Measurements from ENCODE around the gene ZFYVE21. TPM values are rescaled to one million over a fixed set of nuclear protein-coding genes. Genes with fewer than 3 reads are reported as not detected.

Gene ZFYVE21
- total RNA-seq, 6 donors from 2014 or later, result 29.3 to 92.1 (median 65.5) TPM

DNA sequence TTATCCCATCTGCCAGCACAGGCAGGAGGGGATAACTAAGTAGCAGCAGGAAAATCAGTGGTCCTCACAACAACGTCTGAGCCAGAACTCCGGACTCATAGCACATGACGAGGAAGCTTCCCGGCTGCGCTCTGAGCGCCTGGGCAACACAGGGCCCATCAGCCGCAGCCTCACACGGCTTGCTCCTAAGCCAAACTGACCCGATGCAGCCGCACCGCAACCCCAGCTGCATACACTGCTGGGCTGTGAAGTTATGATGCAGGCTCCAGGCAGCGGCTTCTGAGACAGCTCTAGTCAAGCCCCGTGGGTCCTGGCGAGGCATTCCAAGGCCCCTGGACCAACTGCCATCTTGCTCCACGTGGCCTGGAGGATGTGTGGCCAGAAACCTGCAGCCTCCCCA, 28.1 kb downstream of the ZFYVE21 start:
- Histone ChIP-seq H3K27ac (no peak overlapping the region), H3K4me3 (no peak overlapping the region), H3K9me3 (no peaks in the 10 kb centered on the region), H3K27me3 (no peaks in the 10 kb centered on the region), H3K36me3 (peaks cover 14 to 95% (median 66%) of the 10 kb centered on the region in 4 donors), H3K4me1 (no peaks in the 10 kb centered on the region)
- WGBS, 2 donors, result 89 to 93% methylated on average over 9 to 15 of the region's 15 CpGs
- ATAC-seq (ENCODE audit: low FRiP score in 2 of 2) (no peak), DNase-seq (no peak)
- no peak for TF ChIP-seq EP300 (IDR thresholded peaks at IDR 0.05)
- TF ChIP-seq POLR2AphosphoS5 (IDR thresholded peaks at IDR 0.05), result no peak
- no peak for TF ChIP-seq POLR2A (IDR thresholded peaks at IDR 0.05)
- TF ChIP-seq, protein P1, sequence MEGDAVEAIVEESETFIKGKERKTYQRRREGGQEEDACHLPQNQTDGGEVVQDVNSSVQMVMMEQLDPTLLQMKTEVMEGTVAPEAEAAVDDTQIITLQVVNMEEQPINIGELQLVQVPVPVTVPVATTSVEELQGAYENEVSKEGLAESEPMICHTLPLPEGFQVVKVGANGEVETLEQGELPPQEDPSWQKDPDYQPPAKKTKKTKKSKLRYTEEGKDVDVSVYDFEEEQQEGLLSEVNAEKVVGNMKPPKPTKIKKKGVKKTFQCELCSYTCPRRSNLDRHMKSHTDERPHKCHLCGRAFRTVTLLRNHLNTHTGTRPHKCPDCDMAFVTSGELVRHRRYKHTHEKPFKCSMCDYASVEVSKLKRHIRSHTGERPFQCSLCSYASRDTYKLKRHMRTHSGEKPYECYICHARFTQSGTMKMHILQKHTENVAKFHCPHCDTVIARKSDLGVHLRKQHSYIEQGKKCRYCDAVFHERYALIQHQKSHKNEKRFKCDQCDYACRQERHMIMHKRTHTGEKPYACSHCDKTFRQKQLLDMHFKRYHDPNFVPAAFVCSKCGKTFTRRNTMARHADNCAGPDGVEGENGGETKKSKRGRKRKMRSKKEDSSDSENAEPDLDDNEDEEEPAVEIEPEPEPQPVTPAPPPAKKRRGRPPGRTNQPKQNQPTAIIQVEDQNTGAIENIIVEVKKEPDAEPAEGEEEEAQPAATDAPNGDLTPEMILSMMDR (IDR thresholded peaks at IDR 0.05), result no peak

DNA sequence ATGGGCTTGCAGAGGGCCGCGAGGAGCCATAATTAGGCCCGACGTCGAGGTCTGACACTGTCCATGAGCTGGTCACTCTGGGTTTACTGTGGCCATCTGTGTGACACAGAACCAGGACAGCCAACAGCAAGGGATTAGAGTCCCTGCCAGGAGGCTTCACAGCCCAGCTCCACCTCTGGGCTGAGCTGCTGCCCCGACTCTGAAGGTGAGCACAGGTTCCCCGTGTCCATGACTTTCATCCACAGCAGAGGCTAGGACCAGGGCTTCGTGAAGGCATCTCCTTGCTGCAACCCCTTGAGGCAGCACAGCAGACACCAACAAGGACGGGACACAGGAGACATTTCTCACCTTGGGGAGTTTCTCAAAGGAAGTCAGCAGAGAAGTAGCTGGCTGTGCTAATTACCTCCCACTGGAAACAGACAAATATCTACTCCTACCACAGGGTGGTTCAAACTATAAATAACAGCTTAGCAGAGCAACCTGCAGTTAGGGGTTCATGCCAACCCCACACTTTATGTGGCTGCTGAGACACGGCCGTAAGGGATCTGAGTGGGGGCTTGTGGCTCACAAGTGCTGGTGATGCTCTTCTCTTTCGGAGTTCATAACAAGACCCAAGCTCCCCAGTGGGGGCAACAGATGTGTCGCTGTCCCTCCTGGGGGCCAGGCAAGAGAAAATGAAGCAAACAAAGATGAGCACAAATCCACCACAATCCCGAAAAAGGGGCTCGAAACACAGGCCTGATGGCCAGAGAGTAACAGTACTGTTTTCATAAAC, 29.2 kb downstream of the ZFYVE21 start:
- no peak overlapping the region for H3K4me3 ChIP-seq
- no peaks in the 10 kb centered on the region for H3K27me3 ChIP-seq
- WGBS, 2 donors, result 84 to 95% methylated on average over 12 to 14 of the region's 15 CpGs
- H3K9me3 ChIP-seq, result no peaks in the 10 kb centered on the region
- no peak overlapping the region for H3K27ac ChIP-seq
- DNase-seq, result no peak
- H3K36me3 ChIP-seq, result peaks cover 14 to 95% (median 63%) of the 10 kb centered on the region in 4 donors
- no peak for TF ChIP-seq POLR2A (IDR thresholded peaks at IDR 0.05)
- TF ChIP-seq POLR2AphosphoS5 (IDR thresholded peaks at IDR 0.05), result no peak
- no peak for TF ChIP-seq EP300 (IDR thresholded peaks at IDR 0.05)
- TF ChIP-seq, protein P1 (IDR thresholded peaks at IDR 0.05), result no peak
- ATAC-seq (ENCODE audit: low FRiP score in 2 of 2), result no peak
- H3K4me1 ChIP-seq, result no peaks in the 10 kb centered on the region

DNA sequence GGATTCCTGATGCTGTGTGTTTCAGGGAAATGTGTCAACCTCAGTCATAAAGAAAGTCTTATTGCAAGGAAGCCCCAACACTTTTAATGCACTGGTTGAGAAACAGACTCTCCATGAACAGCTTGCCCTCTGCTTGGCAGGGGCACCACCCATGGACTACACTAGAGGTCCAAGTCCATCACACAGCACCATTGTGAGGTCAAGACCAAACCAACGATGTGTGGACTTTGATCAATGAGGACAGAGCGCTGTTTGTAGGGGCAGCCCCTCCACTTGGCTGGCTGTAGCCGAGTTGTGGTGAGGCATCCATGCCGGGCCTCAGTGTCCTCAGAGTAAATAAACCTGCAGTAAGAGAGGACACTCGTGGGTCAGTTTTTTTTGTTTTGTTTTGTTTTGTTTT, 29.8 kb downstream of the ZFYVE21 start:
- no peaks in the 10 kb centered on the region for H3K27me3 ChIP-seq
- H3K4me3 ChIP-seq, result no peak overlapping the region
- WGBS, 2 donors, result 78 to 79% methylated on average over 5 of the region's 5 CpGs
- no peak overlapping the region for H3K27ac ChIP-seq
- H3K36me3 ChIP-seq, result peaks cover 10 to 93% (median 60%) of the 10 kb centered on the region in 4 donors
- no peak for DNase-seq
- no peaks in the 10 kb centered on the region for H3K9me3 ChIP-seq
- no peaks in the 10 kb centered on the region for H3K4me1 ChIP-seq
- TF ChIP-seq POLR2AphosphoS5 (IDR thresholded peaks at IDR 0.05), result no peak
- TF ChIP-seq, protein P1 (IDR thresholded peaks at IDR 0.05), result no peak
- TF ChIP-seq EP300 (IDR thresholded peaks at IDR 0.05), result no peak
- no peak for TF ChIP-seq POLR2A (IDR thresholded peaks at IDR 0.05)
- ATAC-seq (ENCODE audit: low FRiP score in 2 of 2), result no peak

DNA sequence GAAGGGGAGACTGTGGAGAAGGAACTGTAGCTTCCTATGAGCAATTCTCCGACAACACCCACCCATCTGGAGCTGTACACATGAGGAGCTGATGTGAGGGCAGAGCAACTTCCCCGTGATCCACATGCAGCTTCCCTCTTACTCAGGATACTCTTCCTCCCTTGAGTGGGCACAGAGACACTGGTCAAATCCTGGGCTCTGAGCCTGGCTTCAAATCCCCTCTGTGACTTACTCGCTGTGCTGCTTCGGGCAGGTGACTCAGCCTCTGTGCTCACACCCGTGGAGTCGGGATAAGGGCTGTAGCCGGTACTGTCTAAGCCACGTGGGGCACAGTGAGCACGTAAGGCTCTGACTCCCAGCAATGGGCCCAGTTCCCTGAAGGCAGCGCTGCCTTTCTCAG, 31.1 kb downstream of the ZFYVE21 start:
- H3K4me1 ChIP-seq, result no peaks in the 10 kb centered on the region
- H3K27me3 ChIP-seq, result no peaks in the 10 kb centered on the region
- H3K27ac ChIP-seq, result no peak overlapping the region
- DNase-seq (no peak), ATAC-seq (ENCODE audit: low FRiP score in 2 of 2) (peak; percentile 4 to 45)
- no peaks in the 10 kb centered on the region for H3K9me3 ChIP-seq
- no peak overlapping the region for H3K4me3 ChIP-seq
- 85 to 87% methylated on average over 7 to 10 of the region's 10 CpGs for WGBS, 2 donors
- TF ChIP-seq EP300 (IDR thresholded peaks at IDR 0.05), result no peak
- no peak for TF ChIP-seq POLR2A (IDR thresholded peaks at IDR 0.05)
- TF ChIP-seq, protein P1 (IDR thresholded peaks at IDR 0.05), result no peak
- TF ChIP-seq POLR2AphosphoS5 (IDR thresholded peaks at IDR 0.05), result no peak
- H3K36me3 ChIP-seq, result peaks cover 10 to 95% (median 50%) of the 10 kb centered on the region in 4 donors

DNA sequence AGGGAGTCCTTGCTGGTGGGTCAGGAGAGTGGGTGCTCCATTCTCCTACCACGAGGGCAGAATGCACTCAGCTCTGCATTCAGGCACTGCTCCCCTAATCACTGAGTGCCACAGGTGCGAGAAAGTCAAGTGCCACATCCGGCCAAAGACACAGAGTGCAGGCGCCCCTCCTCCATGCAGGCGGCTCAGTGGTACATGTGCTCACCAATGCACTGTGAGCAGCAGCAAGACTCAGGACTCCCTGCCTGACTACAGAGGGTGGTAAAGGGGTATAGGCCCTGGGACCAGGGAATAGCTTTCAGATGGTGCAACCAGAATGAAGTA, 32.9 kb downstream of the ZFYVE21 start:
- ATAC-seq (ENCODE audit: low FRiP score in 2 of 2) (no peak), DNase-seq (no peak)
- no peaks in the 10 kb centered on the region for H3K4me1 ChIP-seq
- no peak overlapping the region for H3K27ac ChIP-seq
- WGBS, 2 donors, result 78% methylated on average over 5 of the region's 5 CpGs; no CpG with 5 or more reads in 1 of the 2 donors
- H3K4me3 ChIP-seq, result no peak overlapping the region
- no peaks in the 10 kb centered on the region for H3K9me3 ChIP-seq
- no peaks in the 10 kb centered on the region for H3K27me3 ChIP-seq
- TF ChIP-seq EP300 (IDR thresholded peaks at IDR 0.05), result no peak
- no peak for TF ChIP-seq POLR2AphosphoS5 (IDR thresholded peaks at IDR 0.05)
- TF ChIP-seq, protein P1 (IDR thresholded peaks at IDR 0.05), result no peak
- no peak for TF ChIP-seq POLR2A (IDR thresholded peaks at IDR 0.05)
- peaks cover 13 to 95% (median 41%) of the 10 kb centered on the region in 4 donors for H3K36me3 ChIP-seq
